ENCODE data around the gene PEPD. TPM values are rescaled to one million over a fixed set of nuclear protein-coding genes. Genes with fewer than 3 reads are reported as not detected.
A peak's percentile ranks its signal among the peaks of the same experiment; 100 is the strongest.

The PEPD gene
- total RNA-seq, 4 donors from 2014 or later = 92.6 to 323 (median 218) TPM

DNA sequence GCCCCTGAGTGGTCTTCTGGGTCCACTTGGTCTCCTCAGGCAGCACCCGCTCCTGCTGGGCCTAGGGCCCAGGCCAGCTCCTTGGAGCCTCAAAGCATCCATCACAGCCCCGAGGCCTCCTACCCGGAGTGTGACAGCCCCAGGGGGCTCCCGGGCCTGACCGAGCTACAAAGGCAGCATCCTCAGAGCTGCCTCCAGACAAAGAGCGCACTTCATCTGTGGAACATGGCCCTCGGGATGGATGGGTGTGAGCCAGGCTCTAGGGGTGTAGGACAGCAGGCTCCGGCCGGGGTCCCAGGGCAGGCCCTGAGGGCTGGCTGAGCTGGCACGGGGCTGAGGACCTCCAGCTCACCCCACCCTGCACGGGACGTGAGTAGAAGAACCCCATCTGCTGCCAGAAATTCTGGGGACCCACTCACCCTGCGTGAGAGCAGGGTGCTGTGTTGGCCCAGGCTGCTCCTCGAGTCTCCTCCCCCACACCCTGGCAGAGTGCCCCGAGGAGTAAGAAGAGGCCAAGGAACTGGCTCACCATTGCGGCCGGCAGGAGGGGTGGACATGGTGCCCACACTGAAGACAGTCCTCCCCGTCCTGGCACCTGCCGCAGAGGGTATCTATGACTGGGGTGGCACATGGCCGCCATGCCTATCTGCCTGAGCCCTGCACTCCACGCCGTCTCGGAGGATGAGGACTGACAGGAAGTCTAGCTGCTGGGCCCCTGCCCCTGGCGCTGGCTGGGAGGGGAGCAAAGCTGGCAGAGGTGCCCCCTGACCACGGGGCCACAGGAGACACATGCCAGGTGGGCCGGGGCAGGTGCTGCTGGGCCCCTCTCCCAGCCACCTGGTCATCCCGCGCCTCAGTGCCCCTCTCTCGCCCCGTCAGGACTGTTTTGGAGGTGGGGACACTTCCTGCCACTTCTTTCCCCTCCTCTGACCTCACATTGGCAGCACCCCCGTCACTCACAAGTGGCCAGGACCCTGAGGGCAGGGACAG is 125.7 kb downstream of the PEPD start:
- intact Hi-C loops (cut with DNase I; ENCODE audit: low total_unique reads) (no loop called here), in situ Hi-C loops (cut with MboI; ENCODE audit: low pct_ligation_motif_present in 1 of 4, low pct_unique_long_range_greater_than_20kb in 1 of 4, low sequenced_read_pairs in 3 of 4) (no loop called here)
- Histone ChIP-seq H3K4me3 (no peak overlapping the region), H3K27me3 (no peaks in the 10 kb centered on the region), H3K27ac (no peak overlapping the region), H3K36me3 (no peaks in the 10 kb centered on the region), H3K4me1 (peaks cover 13 to 52% (median 39%) of the 10 kb centered on the region in 4 donors), H3K9me3 (no peaks in the 10 kb centered on the region)
- 80 to 84% methylated on average over 2 to 25 of the region's 31 CpGs for WGBS, 2 donors (ENCODE audit: low coverage in 1 of 2)
- DNase-seq = no peak
- TF ChIP-seq EP300 (IDR thresholded peaks at IDR 0.05; ENCODE audit: low read depth) (no peak), POLR2A (IDR thresholded peaks at IDR 0.05) (no peak), POLR2AphosphoS5 (IDR thresholded peaks at IDR 0.05) (no peak)
- TF ChIP-seq, protein P1, sequence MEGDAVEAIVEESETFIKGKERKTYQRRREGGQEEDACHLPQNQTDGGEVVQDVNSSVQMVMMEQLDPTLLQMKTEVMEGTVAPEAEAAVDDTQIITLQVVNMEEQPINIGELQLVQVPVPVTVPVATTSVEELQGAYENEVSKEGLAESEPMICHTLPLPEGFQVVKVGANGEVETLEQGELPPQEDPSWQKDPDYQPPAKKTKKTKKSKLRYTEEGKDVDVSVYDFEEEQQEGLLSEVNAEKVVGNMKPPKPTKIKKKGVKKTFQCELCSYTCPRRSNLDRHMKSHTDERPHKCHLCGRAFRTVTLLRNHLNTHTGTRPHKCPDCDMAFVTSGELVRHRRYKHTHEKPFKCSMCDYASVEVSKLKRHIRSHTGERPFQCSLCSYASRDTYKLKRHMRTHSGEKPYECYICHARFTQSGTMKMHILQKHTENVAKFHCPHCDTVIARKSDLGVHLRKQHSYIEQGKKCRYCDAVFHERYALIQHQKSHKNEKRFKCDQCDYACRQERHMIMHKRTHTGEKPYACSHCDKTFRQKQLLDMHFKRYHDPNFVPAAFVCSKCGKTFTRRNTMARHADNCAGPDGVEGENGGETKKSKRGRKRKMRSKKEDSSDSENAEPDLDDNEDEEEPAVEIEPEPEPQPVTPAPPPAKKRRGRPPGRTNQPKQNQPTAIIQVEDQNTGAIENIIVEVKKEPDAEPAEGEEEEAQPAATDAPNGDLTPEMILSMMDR (IDR thresholded peaks at IDR 0.05) = no peak

GRCh38 chr19:33394723-33395560 is 126.6 kb downstream of the PEPD start:
- 74% methylated on average over 18 of the region's 19 CpGs; no CpG with 5 or more reads in 1 of the 2 donors for WGBS, 2 donors (ENCODE audit: low coverage in 1 of 2)
- in situ Hi-C loops (cut with MboI; ENCODE audit: low pct_ligation_motif_present in 1 of 4, low pct_unique_long_range_greater_than_20kb in 1 of 4, low sequenced_read_pairs in 3 of 4) = no loop called here
- no peak overlapping the region for H3K4me3 ChIP-seq
- no peaks in the 10 kb centered on the region for H3K9me3 ChIP-seq
- no peaks in the 10 kb centered on the region for H3K36me3 ChIP-seq
- intact Hi-C loops (cut with DNase I; ENCODE audit: low total_unique reads) = no loop called here
- H3K4me1 ChIP-seq = peaks cover 21 to 61% (median 47%) of the 10 kb centered on the region in 4 donors
- TF ChIP-seq, protein P1 (IDR thresholded peaks at IDR 0.05) = no peak
- TF ChIP-seq POLR2A (IDR thresholded peaks at IDR 0.05) (no peak), POLR2AphosphoS5 (IDR thresholded peaks at IDR 0.05) (no peak), EP300 (IDR thresholded peaks at IDR 0.05; ENCODE audit: low read depth) (no peak)
- no peak for DNase-seq
- H3K27me3 ChIP-seq = no peaks in the 10 kb centered on the region
- peak overlapping the region in 2 of 4 donors; percentile 5 to 41 for H3K27ac ChIP-seq

GRCh38 chr19:33394006-33394722 is 127.4 kb downstream of the PEPD start:
- Histone ChIP-seq H3K4me3 (no peak overlapping the region), H3K27me3 (no peaks in the 10 kb centered on the region), H3K27ac (peak overlapping the region in 2 of 4 donors; percentile 5 to 41), H3K9me3 (no peaks in the 10 kb centered on the region), H3K4me1 (peaks cover 29 to 69% (median 55%) of the 10 kb centered on the region in 4 donors), H3K36me3 (no peaks in the 10 kb centered on the region)
- intact Hi-C loops (cut with DNase I; ENCODE audit: low total_unique reads) (no loop called here), in situ Hi-C loops (cut with MboI; ENCODE audit: low pct_ligation_motif_present in 1 of 4, low pct_unique_long_range_greater_than_20kb in 1 of 4, low sequenced_read_pairs in 3 of 4) (no loop called here)
- TF ChIP-seq POLR2AphosphoS5 (IDR thresholded peaks at IDR 0.05) (peak in 1 of 3 donors; percentile 26), EP300 (IDR thresholded peaks at IDR 0.05; ENCODE audit: low read depth) (no peak)
- TF ChIP-seq, protein P1 (IDR thresholded peaks at IDR 0.05) = no peak
- WGBS, 2 donors (ENCODE audit: low coverage in 1 of 2) = 76% methylated on average over 29 of the region's 30 CpGs; no CpG with 5 or more reads in 1 of the 2 donors
- DNase-seq = no peak

All from transverse colon (tissue), 4 donors.